Natural killer cell (primary cell): Measurements from ENCODE around the gene GUCY1A2. TPM values are rescaled to one million over a fixed set of nuclear protein-coding genes. Genes with fewer than 3 reads are reported as not detected.

Source experiments
- ATAC-seq, 3 donors: fragments of 150-1000 bp in 2 of 3; fragments of 200-7000 bp in 1 of 3; cut with Tn5 transposase; 1 replicate in 1 of 3; 2 replicates in 2 of 3; pipeline ENCODE4 v1.10.0; 2021; ENCODE audit warnings: mild to moderate bottlenecking in 2 of 3, moderate library complexity in 2 of 3
- DNase-seq, 2 donors: peaks; one replicate each; pipeline versions ENCODE4 v3.0.0 to v3.0.0-alpha.2; 2013 to 2021; ENCODE audit warnings: mixed read lengths in 1 of 2
- H3K27ac ChIP-seq: one replicate; pipeline ENCODE4 v1.5.1; 2013; ENCODE audit warnings: mild to moderate bottlenecking, low read length
- H3K27me3 ChIP-seq: one replicate; pipeline ENCODE4 v1.6.1; 2013; ENCODE audit warnings: low read length; ENCODE audit not compliant: control insufficient read depth, insufficient read depth
- H3K36me3 ChIP-seq: one replicate; pipeline ENCODE4 v1.6.1; 2013; ENCODE audit warnings: low read length; ENCODE audit not compliant: control insufficient read depth, insufficient read depth
- H3K4me1 ChIP-seq: one replicate; pipeline ENCODE4 v1.6.1; 2013; ENCODE audit warnings: low read length; ENCODE audit not compliant: control insufficient read depth, insufficient read depth
- H3K4me3 ChIP-seq: one replicate; pipeline ENCODE4 v1.5.1; 2013; ENCODE audit warnings: low read length
- H3K9me3 ChIP-seq: one replicate; pipeline ENCODE4 v1.6.1; 2013; ENCODE audit warnings: low read length; ENCODE audit not compliant: control insufficient read depth, insufficient read depth
- H3K27ac Mint-ChIP-seq, 2 donors: one replicate each; pipeline ENCODE4 v1.8.0; 2022; ENCODE audit warnings: mild to moderate bottlenecking in 2 of 2, mixed read lengths in 2 of 2, moderate library complexity in 1 of 2
- H3K27me3 Mint-ChIP-seq, 2 donors: one replicate each; pipeline ENCODE4 v1.8.0; 2022; ENCODE audit warnings: low read depth in 2 of 2, mixed read lengths in 2 of 2
- H3K36me3 Mint-ChIP-seq: one replicate; pipeline ENCODE4 v1.8.0; 2022; ENCODE audit warnings: mixed read lengths
- H3K4me1 Mint-ChIP-seq, 2 donors: one replicate each; pipeline ENCODE4 v1.8.0; 2022; ENCODE audit warnings: mixed read lengths in 2 of 2
- H3K4me3 Mint-ChIP-seq: one replicate; pipeline ENCODE4 v1.8.0; 2022; ENCODE audit warnings: mild to moderate bottlenecking, moderate library complexity, mixed read lengths
- H3K9me3 Mint-ChIP-seq, 2 donors: one replicate each; pipeline ENCODE4 v1.8.0; 2022; ENCODE audit warnings: mixed read lengths in 2 of 2
- CTCF ChIP-seq: fragments of 200-600 bp; IDR thresholded peaks from one replicate; pipeline ENCODE4 v1.8.0; 2022; ENCODE audit warnings: antibody characterized with exemption
- WGBS: methylation state at CpG from one replicate; pipeline ENCODE4 v1.1.7; 2013; ENCODE audit warnings: missing lambda C conversion rate; ENCODE audit not compliant: insufficient coverage; 5-methylcytosine and 5-hydroxymethylcytosine counted together
- intact Hi-C: fragments of 100-400 bp; cut with micrococcal nuclease; formaldehyde crosslinking; loops from one replicate; pipeline ENCODE4 v1.14.2; 2022
- total RNA-seq, 4 donors: library from RNA; stranded (reverse); fragments of 120-200 nt in 1 of 4; gene quantifications; one replicate each; pipeline versions ENCODE4 v1.2.3 to v1.2.4, GENCODE V29; 2013 to 2022

Gene GUCY1A2
- total RNA-seq, 3 donors from 2014 or later (not counting 1 experiment from before 2014, with no cell fraction given): 0.15 TPM; not detected in 2

GRCh38 chr11:107050121-107050520, 31.8 kb upstream of the GUCY1A2 start:
- ATAC-seq (no peak), DNase-seq (no peak)
- intact Hi-C loops: no loop called here
- H3K36me3 ChIP-seq: no peaks in the 10 kb centered on the region
- H3K4me1 ChIP-seq: no peaks in the 10 kb centered on the region
- TF ChIP-seq CTCF: no peak
- H3K27me3 ChIP-seq: no peaks in the 10 kb centered on the region
- no peak overlapping the region for H3K27ac ChIP-seq
- Mint-ChIP-seq H3K4me3 (no peak overlapping the region), H3K4me1 (no peaks in the 10 kb centered on the region), H3K27me3 (no peaks in the 10 kb centered on the region), H3K9me3 (peaks cover 16 to 17% of the 10 kb centered on the region in 2 donors), H3K36me3 (peaks cover 8% of the 10 kb centered on the region), H3K27ac (no peak overlapping the region)
- no peak overlapping the region for H3K4me3 ChIP-seq
- peaks cover 11% of the 10 kb centered on the region for H3K9me3 ChIP-seq
- WGBS: 85% methylated on average over 5 of the region's 5 CpGs

- ATAC-seq: no peak
- intact Hi-C loops: no loop called here
- Histone ChIP-seq H3K9me3 (no peaks in the 10 kb centered on the region), H3K36me3 (no peaks in the 10 kb centered on the region), H3K27me3 (no peaks in the 10 kb centered on the region), H3K4me1 (no peaks in the 10 kb centered on the region), H3K4me3 (no peak overlapping the region), H3K27ac (no peak overlapping the region)
- 100% methylated on average over 1 of the region's 1 CpG for WGBS
- Mint-ChIP-seq H3K36me3 (peaks cover 8% of the 10 kb centered on the region), H3K4me1 (no peaks in the 10 kb centered on the region), H3K27ac (no peak overlapping the region), H3K9me3 (peaks cover 10 to 11% of the 10 kb centered on the region in 2 donors), H3K4me3 (no peak overlapping the region), H3K27me3 (no peaks in the 10 kb centered on the region)
- no peak for DNase-seq
- no peak for TF ChIP-seq CTCF
Observed at GRCh38 chr11:107044503-107044902, 26.2 kb upstream of the GUCY1A2 start.

GRCh38 chr11:107043242-107044006, 25.1 kb upstream of the GUCY1A2 start:
- no peaks in the 10 kb centered on the region for H3K4me1 ChIP-seq
- no peak for TF ChIP-seq CTCF
- H3K27me3 ChIP-seq: no peaks in the 10 kb centered on the region
- Mint-ChIP-seq H3K4me1 (no peaks in the 10 kb centered on the region), H3K9me3 (peaks cover 7 to 10% of the 10 kb centered on the region in 2 donors), H3K27me3 (no peaks in the 10 kb centered on the region), H3K27ac (no peak overlapping the region), H3K36me3 (peaks cover 2% of the 10 kb centered on the region), H3K4me3 (no peak overlapping the region)
- no peak overlapping the region for H3K4me3 ChIP-seq
- ATAC-seq (no peak), DNase-seq (no peak)
- H3K9me3 ChIP-seq: no peaks in the 10 kb centered on the region
- H3K36me3 ChIP-seq: no peaks in the 10 kb centered on the region
- WGBS: 50% methylated on average over 1 of the region's 4 CpGs
- intact Hi-C loops: no loop called here
- H3K27ac ChIP-seq: no peak overlapping the region

- Histone ChIP-seq H3K27ac (no peak overlapping the region), H3K4me1 (no peaks in the 10 kb centered on the region), H3K4me3 (no peak overlapping the region), H3K36me3 (no peaks in the 10 kb centered on the region), H3K27me3 (no peaks in the 10 kb centered on the region), H3K9me3 (no peaks in the 10 kb centered on the region)
- H3K27me3 Mint-ChIP-seq: no peaks in the 10 kb centered on the region
- DNase-seq (no peak), ATAC-seq (no peak)
- WGBS: 69% methylated on average over 4 of the region's 4 CpGs
- intact Hi-C loops: no loop called here
- H3K4me1 Mint-ChIP-seq: no peaks in the 10 kb centered on the region
- TF ChIP-seq CTCF: no peak
- H3K4me3 Mint-ChIP-seq: no peak overlapping the region
- H3K9me3 Mint-ChIP-seq: peaks cover 6 to 8% of the 10 kb centered on the region in 2 donors
- no peak overlapping the region for H3K27ac Mint-ChIP-seq
- H3K36me3 Mint-ChIP-seq: no peaks in the 10 kb centered on the region
Observed at GRCh38 chr11:107042748-107043147, 24.5 kb upstream of the GUCY1A2 start.
